OCI-LY7 (cell line): ENCODE results near the gene PKM. TPM values are rescaled to one million over a fixed set of nuclear protein-coding genes. Genes with fewer than 3 reads are reported as not detected.

Experiments
- BruUV-seq: library from RNA; stranded (reverse); fragments of 400-500 nt; replicated peaks from 2 replicates; lab custom pipeline; 2021; lab: Mats Ljungman, UMichigan
- CTCF ChIA-PET: fragments of 300-600 bp; sonication (Branson Sonifier 250); formaldehyde crosslinking; loops from one replicate; lab custom pipeline; 2022; ENCODE audit warnings: antibody characterized with exemption; ENCODE audit not compliant: unreplicated experiment; lab: Charles Lee
- POLR2A ChIA-PET: fragments of 300-600 bp; sonication (Branson Sonifier 250); formaldehyde crosslinking; loops from one replicate; lab custom pipeline; 2022; ENCODE audit warnings: antibody characterized with exemption; lab: Charles Lee
- DNase-seq: peaks from one replicate; pipeline ENCODE4 v3.0.0-alpha.2; 2015; ENCODE audit warnings: low spot score
- H2AFZ ChIP-seq: fragments of 200-600 bp; sonication (generic), shearing (Covaris generic); 2 replicates; pipeline ENCODE4 v1.6.1; 2014; ENCODE audit warnings: mild to moderate bottlenecking, antibody characterized with exemption, low read length, moderate library complexity
- H3K27ac ChIP-seq: fragments of 200-600 bp; sonication (generic); 2 replicates; pipeline ENCODE4 v1.5.1; 2014; ENCODE audit warnings: mixed run types, low read depth, mild to moderate bottlenecking, moderate library complexity, low read length, inconsistent platforms; ENCODE audit not compliant: poor library complexity, severe bottlenecking
- H3K36me3 ChIP-seq: fragments of 200-600 bp; sonication (generic); 2 replicates; pipeline ENCODE4 v1.6.1; 2014; ENCODE audit warnings: mild to moderate bottlenecking, antibody characterized with exemption, low read length, moderate library complexity, mixed read lengths; ENCODE audit not compliant: insufficient read depth
- H3K4me1 ChIP-seq: fragments of 200-600 bp; sonication (generic); 2 replicates; pipeline ENCODE4 v1.5.1; 2014; ENCODE audit warnings: mild to moderate bottlenecking, low read length; ENCODE audit not compliant: insufficient read depth, poor library complexity, severe bottlenecking
- H3K4me2 ChIP-seq: fragments of 200-600 bp; sonication (generic); 2 replicates; pipeline ENCODE4 v1.6.1; 2014; ENCODE audit warnings: mild to moderate bottlenecking, low read length
- H3K4me3 ChIP-seq: fragments of 200-600 bp; sonication (generic); 2 replicates; pipeline ENCODE4 v1.5.1; 2014; ENCODE audit warnings: mild to moderate bottlenecking, low read depth, low read length; ENCODE audit not compliant: poor library complexity, severe bottlenecking
- H3K79me2 ChIP-seq: fragments of 200-600 bp; sonication (generic); 2 replicates; pipeline ENCODE4 v1.6.1; 2016; ENCODE audit warnings: low read depth, mild to moderate bottlenecking, low read length, moderate library complexity, mixed read lengths; ENCODE audit not compliant: insufficient read depth
- H3K9me2 ChIP-seq: fragments of 200-600 bp; sonication (generic); 2 replicates; pipeline ENCODE4 v1.6.1; 2016; ENCODE audit warnings: mild to moderate bottlenecking, low read length, mixed read lengths; ENCODE audit not compliant: insufficient read depth
- H3K9me3 ChIP-seq: fragments of 200-600 bp; sonication (generic); 2 replicates; pipeline ENCODE4 v1.6.1; 2014; ENCODE audit warnings: mild to moderate bottlenecking, mixed run types, low read length, mixed read lengths
- H4K20me1 ChIP-seq: fragments of 200-600 bp; sonication (generic); 2 replicates; pipeline ENCODE4 v1.6.1; 2014; ENCODE audit warnings: mild to moderate bottlenecking, antibody characterized with exemption, low read length, moderate library complexity, mixed read lengths; ENCODE audit not compliant: insufficient read depth
- EZH2phosphoT487 ChIP-seq: fragments of 200-600 bp; sonication (generic); IDR thresholded peaks from 2 replicates; pipeline ENCODE4 v1.6.1; 2018; ENCODE audit warnings: low read depth, borderline replicate concordance, mild to moderate bottlenecking, mixed run types, antibody characterized with exemption, low read length, moderate library complexity, mixed read lengths
- intact Hi-C: fragments of 100-400 bp; cut with micrococcal nuclease; formaldehyde crosslinking; loops from one replicate; pipeline ENCODE4 v1.10.0; 2022; ENCODE audit not compliant: unreplicated experiment
- total RNA-seq, 2 experiments: library from RNA; depleted of rRNA in 1 of 2; stranded (reverse); fragments of >200 nt in 1 of 2; shearing (Covaris generic) in 1 of 2; gene quantifications; 2 replicates each; pipeline ENCODE4 v1.2.3, GENCODE V29; 2014 to 2022
- TF ChIP-seq, protein P1 (sequence below): fragments of 200-600 bp; sonication (generic); conservative IDR thresholded peaks from 2 replicates; pipeline ENCODE4 v1.5.1; 2014; ENCODE audit warnings: mild to moderate bottlenecking, antibody characterized with exemption, low read length, moderate library complexity, mixed read lengths

PKM gene
- total RNA-seq, 2 experiments from 2014 or later = 917 to 1,131 TPM

DNA sequence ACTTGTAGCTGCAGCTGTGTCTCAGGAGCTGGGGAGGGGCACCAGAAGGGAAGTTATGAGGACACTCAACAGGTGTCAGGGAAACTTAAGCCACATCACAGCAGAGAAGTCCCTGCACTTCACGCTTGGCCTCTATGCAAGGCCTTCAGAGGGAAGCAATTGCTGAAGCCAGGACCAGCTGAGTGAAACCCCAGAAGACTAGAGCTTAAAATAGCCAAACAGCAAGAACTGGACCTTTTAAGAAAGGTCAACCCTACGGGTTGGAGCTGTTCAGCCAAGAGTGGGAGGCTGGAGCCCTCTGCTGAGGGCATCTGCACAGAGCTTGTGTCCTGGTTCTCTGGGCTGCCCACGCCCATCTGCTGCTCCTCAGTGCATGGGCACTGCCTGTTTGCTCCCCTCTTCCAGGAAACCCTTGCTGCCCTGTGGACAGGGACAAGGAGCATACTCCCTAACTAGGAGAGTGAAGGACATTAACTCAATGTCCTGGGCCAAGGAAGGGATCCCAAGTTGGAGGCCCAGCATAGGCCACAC is 29.5 kb downstream of the PKM start:
- Histone ChIP-seq H4K20me1 (peaks cover 27% of the 10 kb centered on the region; the same call in 1 of the 2 replicates), H3K27ac (peak overlapping the region; percentile 20)

DNA sequence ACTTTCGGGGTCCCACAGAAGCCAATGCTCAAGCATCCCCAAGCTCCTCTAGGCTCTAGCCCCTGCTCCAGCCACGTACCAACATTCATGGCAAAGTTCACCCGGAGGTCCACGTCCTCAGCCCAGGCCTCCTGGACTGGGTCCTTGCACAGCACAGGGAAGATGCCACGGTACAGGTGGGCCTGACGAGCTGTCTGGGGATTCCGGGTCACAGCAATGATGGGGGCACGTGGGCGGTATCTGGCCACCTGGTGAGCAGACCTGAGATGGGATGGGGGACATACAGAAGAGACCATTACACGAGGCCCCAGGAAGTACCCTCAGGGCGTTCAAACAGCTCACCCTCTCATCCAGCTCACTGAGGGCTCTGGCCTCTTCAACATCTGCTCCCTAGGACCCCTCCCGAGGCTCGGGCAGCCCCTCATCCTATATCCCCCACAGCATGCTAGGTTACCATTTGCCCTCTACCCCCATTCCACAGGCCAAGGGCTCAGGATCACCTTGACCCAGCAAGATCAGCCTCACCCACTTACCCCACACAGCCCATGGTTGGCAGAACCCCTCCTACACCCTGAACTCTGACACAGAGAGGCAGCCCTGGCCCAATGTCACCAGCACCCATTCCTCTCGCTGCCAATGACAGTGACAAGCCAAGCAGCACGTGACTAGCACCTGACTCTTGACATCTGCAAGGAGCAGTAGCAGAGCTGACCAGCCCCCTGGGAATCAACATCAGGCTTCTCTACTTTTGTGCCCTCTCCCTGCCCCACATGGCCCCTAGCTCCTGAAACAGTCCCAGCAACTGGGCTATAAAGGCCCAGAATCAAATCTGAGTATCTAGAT is 30.4 kb downstream of the PKM start:
- no peak for DNase-seq
- no peak for TF ChIP-seq EZH2phosphoT487
- TF ChIP-seq, protein P1, sequence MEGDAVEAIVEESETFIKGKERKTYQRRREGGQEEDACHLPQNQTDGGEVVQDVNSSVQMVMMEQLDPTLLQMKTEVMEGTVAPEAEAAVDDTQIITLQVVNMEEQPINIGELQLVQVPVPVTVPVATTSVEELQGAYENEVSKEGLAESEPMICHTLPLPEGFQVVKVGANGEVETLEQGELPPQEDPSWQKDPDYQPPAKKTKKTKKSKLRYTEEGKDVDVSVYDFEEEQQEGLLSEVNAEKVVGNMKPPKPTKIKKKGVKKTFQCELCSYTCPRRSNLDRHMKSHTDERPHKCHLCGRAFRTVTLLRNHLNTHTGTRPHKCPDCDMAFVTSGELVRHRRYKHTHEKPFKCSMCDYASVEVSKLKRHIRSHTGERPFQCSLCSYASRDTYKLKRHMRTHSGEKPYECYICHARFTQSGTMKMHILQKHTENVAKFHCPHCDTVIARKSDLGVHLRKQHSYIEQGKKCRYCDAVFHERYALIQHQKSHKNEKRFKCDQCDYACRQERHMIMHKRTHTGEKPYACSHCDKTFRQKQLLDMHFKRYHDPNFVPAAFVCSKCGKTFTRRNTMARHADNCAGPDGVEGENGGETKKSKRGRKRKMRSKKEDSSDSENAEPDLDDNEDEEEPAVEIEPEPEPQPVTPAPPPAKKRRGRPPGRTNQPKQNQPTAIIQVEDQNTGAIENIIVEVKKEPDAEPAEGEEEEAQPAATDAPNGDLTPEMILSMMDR = no peak
- intact Hi-C loops = loop anchor here (5.0 kb wide), 1 partner anchor 57 kb away; no protein-coding TSS in a partner anchor
- H3K4me3 ChIP-seq = no peak overlapping the region
- H2AFZ ChIP-seq = no peak overlapping the region
- H3K79me2 ChIP-seq = no peaks in the 10 kb centered on the region
- ChIA-PET POLR2A (interaction anchor here (0.6 kb wide), 2 partner anchors 39 kb away, joined by 3 to 6 read pairs; no protein-coding TSS in a partner anchor), CTCF (interaction anchor here (0.7 to 0.9 kb wide), 2 partner anchors 10 to 31 kb away, joined by 3 to 5 read pairs; no protein-coding TSS in a partner anchor)
- peaks cover 10% of the 10 kb centered on the region for H3K4me1 ChIP-seq
- H3K4me2 ChIP-seq = no peak overlapping the region
- BruUV-seq = no TSS peak
- H3K27ac ChIP-seq = peak overlapping the region; percentile 20
- peaks cover 27% of the 10 kb centered on the region; the same call in 1 of the 2 replicates for H4K20me1 ChIP-seq
- peaks cover 79% of the 10 kb centered on the region for H3K36me3 ChIP-seq
- H3K9me3 ChIP-seq = no peaks in the 10 kb centered on the region
- H3K9me2 ChIP-seq = no peaks in the 10 kb centered on the region

More for the DNA sequence above, 29.5 kb downstream of the PKM start:
- Histone ChIP-seq H3K9me3 (no peaks in the 10 kb centered on the region), H2AFZ (no peak overlapping the region), H3K79me2 (no peaks in the 10 kb centered on the region), H3K4me1 (peaks cover 10% of the 10 kb centered on the region), H3K9me2 (no peaks in the 10 kb centered on the region), H3K4me3 (no peak overlapping the region), H3K36me3 (peaks cover 87% of the 10 kb centered on the region), H3K4me2 (no peak overlapping the region)
- TF ChIP-seq EZH2phosphoT487 = no peak
- TF ChIP-seq, protein P1 = no peak
- DNase-seq = peak; percentile 33
- intact Hi-C loops = loop anchor here (5.0 kb wide), 1 partner anchor 56 kb away; no protein-coding TSS in a partner anchor
- BruUV-seq = no TSS peak
- CTCF ChIA-PET = interaction anchor here (0.9 kb wide), 1 partner anchor 9 kb away, joined by 5 read pairs; no protein-coding TSS in a partner anchor
- POLR2A ChIA-PET = interaction anchor here (0.6 kb wide), 1 partner anchor 38 kb away, joined by 3 read pairs; no protein-coding TSS in a partner anchor
